CD4-positive, alpha-beta T cell treated with Interleukin-21 for 1 hour (primary cell): ENCODE measurements around the gene TBL1XR1.
"Not testable (repeated sequence)": the region's sequence is repeated elsewhere in the genome, so short reads cannot be mapped to it uniquely, and the experiment has no call there.

Experiments used
- DNase-seq: peaks from one replicate; pipeline ENCODE4 v3.0.0-alpha.2; 2020

TBL1XR1 gene

DNA sequence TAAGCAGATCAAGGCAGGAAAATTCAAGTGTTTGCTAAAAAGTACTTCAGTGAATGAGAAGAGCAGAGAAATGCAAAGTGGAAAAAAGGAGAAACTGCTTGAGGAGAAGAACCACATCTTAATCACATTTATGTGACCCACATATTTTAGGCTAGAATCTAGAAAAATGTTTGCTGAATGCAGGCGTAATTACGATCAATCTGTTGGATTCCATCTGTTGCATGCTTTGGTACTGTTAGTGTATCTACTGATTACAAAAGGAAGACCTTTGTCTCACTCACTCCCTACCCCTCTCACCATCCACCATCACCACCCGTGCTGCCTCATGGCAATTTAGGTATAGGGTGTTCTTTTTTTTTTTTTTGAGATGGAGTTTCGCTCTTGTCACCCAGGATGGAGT, 9.7 kb upstream of the TBL1XR1 start:
- DNase-seq, result no peak

GRCh38 chr3:177203689-177204395, 6.6 kb upstream of the TBL1XR1 start:
- DNase-seq, result no peak

GRCh38 chr3:177203016-177203415, 5.7 kb upstream of the TBL1XR1 start:
- DNase-seq, result not testable (repeated sequence)

DNA sequence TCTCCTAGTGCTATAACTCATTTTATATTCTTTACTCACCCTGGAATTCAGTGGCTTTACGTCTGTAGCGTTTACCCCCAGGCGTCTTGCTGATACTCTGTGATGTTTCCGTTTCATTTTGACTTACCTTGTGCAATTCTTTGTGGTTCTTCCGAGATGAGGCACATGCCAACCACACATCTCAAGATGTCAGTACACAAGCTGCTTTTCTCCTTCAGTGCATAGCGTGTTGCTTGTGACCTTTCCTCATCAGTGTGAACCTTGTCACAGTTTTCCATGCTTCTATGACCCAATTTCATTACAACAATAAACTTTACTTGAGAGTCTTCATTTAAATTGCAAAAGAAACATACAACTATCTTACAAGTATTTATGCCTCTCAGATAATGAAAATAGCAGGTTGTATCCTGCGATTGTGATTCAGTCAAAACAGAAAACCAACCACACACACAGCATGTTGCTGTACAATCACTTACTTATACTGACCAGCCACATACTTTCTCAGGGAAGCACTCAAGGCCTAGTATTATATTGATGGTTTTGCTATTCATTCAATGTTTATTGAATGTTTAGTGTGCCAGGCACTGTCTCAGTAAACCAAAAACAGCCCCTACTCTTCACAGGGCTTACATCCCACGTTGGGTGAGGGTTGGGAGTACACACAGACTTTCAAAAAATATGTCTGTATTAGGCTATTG, 4.6 kb upstream of the TBL1XR1 start:
- DNase-seq, result peak; percentile 81

DNA sequence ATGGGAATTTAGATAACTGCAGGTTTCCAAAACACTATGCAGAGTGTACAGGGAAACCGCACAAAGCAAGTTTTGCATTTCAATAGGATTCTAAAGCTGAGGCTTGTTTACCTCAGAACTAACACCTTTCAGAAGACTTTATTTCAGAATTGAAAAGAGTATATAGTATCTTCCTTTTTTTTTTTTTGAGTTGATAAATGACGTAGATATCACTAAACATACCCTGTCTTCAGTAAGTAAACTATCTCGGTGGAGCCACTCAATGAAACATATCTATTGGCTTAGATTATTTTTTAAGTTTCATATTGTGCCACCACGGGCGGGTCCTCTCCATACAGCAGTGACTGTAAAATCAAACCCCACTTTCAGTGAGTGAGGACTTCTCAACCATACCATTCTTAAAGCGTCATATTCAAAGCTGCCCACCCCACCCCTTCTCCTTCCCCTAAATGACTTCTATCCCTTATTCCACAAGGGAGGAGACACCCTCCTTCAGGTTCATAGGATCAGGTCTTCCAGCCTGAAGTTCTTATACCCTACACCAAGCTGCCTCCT, 2.0 kb upstream of the TBL1XR1 start:
- DNase-seq, result peak; percentile 44

DNA sequence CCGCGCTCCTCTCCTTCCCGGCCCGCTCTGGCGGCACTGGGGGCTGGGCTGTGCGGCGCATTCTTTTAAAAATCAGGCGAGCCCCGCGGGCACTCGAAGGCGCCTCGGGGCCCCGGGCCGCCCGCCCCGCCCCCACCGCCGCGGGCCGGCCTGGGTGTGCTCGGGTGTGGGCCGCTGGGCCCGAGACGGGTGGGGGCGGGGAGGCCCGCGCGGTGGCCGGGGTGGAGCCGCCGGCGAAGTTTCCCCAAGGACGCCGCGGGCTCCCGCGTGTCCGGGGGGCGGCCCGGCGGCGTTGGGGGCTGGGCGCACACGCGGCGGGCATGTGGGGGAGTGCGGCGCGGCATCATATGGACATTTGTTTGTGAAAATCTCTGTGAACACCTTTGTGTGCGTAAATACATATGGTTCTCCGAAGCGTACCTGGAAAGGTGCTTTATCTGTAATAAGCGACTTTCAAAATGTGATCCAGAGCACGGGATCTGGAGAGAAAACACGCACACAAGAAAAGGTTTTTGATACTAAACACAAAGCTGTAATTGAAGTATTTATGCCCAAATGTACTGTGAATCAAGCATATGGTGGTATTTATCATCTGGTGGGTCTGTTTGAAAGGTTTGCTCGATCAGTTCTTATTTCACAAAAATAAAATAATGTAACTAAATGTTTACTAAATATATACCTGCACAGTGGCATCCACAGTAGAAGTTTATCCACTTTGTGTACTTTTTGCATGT, 612 bp upstream of the TBL1XR1 start:
- no peak for DNase-seq

GRCh38 chr3:177196456-177197040, 734 bp downstream of the TBL1XR1 start:
- DNase-seq, result peak; percentile 57

DNA sequence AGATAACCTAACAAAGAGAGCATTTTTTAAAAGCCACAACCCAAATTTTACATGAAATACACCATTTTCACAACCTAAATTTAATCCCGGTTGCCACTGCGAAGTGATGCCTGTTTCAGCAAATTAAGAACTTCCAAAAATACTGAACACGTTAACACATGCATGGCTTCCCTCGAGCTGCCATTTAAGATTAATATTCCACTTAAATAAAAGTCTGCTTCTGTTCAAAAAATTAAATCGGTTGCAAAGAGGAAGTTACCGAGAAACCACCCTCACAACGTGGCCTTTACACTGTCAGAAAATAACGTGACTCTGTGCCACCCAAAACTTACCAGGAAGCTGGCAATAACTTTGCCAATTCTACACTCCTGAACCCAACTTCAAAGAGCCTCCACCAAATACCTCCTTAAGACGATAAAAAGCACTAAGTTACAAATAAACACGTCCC, 1.2 kb downstream of the TBL1XR1 start:
- DNase-seq, result peak; percentile 65

DNA sequence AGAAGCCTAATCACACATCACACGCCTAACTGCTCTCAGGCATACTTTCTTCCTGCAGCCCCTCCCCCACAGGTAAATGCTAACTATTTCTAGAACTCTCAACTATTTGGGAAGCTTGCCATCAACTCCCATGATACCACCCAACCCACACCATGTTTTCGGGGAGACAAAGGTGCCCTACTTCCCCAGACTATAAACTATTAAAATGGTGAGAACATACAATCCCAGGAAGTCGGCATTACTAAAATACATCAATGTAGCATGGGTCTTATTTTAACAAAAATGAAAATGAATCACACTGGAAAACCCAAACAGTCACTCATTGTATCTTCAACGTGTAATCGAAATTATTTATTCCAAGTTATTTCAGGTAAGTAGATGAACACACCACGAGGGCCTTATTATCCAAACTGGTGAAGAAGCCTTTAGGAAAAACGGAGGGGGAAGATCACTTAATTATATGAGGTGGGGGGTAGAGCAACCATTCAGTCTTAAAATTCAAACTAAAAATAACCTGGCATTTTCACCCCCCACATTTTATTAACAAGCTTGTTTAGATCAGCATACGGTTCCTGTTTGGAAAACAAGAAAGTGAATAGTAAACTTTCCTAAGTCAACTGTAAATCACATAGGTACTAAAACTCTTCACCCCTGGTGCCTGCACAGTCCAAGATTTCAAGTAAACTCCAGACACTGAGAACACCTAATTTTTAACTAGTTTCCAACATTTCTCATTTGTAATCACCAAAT, 1.9 kb downstream of the TBL1XR1 start:
- DNase-seq, result peak; percentile 31

DNA sequence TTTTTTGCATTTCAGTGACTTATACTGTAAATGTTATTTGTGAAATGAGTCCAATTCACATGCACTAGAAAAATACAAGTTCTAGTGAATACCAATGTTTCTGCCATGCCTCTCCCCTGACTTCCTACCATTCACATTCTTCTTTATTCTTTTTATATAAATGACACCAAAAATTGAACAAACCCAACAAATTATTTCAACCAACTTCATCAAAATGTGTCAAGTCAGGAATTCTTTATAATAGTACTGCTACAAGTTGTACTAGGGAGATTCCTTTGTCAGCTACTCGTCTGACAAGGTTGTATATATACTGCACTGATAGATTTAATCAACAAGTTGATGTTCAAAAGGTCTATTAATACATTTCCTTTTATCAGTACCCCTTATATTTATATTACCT, 3.0 kb downstream of the TBL1XR1 start:
- no peak for DNase-seq

DNA sequence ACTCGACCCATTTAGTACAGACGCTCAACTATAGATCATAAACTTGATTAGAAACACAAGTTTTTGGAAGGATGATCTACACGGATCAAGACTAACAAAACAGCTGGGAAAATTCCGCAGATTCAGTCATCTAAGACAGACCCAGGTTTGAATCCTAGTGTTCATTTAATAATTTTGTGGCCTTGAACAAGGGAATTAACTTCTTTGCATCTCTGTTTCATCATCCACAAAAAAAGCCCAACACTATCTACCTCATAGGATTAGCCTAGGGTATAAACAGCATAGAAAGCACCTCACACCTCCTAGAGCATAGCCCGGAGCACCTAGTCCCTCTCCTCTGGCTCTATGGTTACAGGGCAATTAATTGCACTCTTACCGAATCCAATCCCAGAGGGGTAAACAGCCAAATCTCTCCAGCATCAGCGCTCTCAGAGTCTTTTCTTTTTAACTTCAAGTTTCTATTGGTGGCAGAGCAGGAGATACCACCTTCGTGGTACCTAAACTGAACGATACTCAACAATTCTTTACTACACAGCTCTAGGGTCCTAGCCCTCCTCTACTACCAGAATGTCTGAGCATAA, 3.5 kb downstream of the TBL1XR1 start:
- DNase-seq, result no peak

DNA sequence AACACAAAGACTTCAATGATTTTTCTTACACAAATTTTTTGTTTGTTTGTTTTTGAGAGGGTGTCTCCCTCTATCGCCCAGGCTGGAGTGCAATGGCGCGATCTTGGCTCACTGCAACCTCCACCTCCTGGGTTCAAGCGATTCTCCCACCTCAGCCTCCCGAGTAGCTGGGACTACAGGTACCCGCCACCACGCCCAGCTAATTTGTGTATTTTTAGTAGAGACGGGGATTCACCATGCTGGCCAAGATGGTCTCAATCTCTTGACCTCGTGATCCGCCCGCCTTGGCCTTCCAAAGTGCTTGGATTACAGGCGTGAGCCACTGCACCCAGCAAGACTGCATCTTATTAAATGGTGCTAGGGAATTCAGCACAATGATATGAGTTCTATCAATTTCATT, 4.0 kb downstream of the TBL1XR1 start:
- DNase-seq, result not testable (repeated sequence)

DNA sequence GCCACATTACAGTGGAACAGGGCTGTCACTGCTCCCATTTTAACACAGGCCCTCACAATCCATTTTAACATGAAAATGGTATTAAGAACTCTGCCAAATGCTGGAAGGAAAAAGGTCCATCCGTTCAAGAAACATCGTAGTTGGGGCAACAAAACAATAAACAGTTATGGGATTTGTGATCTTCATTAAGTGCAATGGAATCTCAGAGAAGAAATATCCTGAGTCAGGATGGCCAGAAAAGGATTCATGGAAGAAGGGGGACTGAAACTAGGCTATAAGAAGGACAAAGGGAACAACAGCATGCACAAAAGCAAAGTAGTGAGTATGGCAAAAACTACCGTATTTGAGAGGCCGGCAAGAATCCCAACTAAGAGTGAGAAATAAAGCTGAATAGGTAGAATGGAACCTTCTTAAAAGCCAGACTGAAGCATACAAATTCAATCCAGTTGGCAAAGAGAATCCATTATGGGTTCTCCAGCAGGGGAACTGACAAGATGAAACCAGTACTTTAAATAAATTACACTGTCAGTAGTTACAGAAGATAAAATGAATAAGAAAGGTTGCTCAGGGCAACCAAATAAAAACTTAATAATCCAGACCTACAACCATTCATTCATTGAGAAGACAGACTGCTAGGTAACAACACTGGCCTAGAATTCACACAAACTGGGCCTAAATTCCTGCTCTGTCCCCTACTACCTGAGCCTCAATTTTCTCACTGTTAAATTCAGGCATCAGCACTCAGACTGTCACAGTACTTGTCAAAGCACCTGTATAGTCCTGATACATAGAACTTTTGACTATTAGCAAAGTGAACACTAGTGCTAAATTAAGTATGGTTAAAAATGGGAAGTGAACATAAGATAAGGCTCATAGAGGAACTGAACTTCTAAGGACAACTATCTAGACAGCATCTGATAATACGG, 6.3 kb downstream of the TBL1XR1 start:
- no peak for DNase-seq

DNA sequence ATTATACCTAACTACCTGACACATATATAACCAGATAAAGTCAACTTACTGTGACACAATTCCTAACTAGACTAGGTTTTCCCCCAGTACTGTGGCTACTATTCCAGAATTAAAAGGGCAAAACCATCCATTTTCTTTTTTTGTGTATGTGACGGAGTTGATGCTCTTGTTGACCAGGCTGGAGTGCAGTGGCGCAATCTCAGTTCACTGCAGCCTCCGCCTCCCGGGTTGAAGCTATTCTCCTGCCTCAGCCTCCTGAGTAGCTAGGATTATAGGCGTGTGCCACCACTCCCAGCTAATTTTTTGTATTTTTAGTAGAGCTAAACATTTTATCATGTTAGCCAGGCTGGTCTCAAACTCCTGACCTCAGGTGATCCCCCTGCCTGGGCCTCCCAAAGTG, 7.1 kb downstream of the TBL1XR1 start:
- DNase-seq, result not testable (repeated sequence)

DNA sequence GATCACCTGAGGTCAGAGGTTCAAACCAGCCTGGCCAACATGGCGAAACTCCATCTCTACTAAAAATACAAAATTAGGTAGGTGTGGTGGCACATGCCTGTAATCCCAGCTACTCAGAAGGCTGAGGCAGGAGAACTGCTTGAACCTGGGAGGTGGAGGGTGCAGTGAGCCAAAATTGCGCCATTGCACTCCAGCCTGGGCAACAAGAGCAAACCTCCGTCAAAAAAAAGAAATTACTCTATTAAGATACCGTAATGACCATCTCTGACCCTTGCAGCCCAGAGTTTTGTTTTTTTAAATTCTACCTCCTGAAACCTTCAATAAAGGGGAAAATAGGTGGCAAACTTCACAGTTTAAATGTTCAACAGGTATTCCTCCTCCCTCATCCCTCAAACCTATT, 9.0 kb downstream of the TBL1XR1 start:
- not testable (repeated sequence) for DNase-seq

- DNase-seq, result no peak
Measured at GRCh38 chr3:177186306-177186705, 11.0 kb downstream of the TBL1XR1 start.

DNA sequence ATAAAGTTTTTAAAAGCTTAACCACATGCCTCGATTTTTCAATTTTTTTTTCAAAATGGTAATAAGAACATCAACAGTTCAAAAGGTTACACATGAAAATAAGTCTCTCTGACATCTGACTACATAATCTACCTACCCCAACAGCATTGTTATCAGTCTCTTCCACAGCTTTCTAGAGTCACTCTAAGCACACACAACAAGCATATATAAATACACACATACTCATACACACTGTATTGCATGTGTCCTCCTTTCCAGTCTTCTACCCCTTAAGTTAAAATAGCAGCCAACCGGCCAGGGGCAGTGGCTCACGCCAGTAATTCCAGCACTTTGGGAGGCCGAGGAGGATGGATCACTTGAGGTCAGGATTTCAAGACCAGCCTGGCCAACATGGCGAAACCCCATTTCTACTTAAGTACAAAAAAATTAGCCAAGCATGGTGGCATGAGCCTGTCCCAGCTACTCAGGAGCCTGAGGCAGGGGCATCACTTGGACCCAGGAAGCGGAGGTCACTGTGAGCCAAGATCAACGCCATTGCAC, 12.2 kb downstream of the TBL1XR1 start:
- DNase-seq, result no peak

DNA sequence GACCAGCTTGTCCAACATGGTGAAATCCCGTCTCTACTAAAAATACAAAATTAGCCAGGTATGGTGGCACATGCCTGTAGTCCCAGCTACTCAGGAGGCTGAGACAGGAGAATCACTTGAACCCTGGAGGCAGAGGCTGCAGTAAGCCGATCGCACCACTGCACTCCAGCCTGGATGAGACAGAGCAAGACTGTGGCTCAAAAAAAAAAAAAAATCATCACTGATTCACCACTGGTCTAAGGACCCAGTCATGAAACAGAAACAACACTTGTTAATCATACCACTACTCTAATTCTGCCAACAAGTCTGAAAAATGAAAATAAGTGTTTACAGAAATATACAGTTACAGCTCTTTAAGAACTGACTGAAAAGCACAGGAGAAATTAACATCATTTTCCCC, 12.7 kb downstream of the TBL1XR1 start:
- DNase-seq, result not testable (repeated sequence)

DNA sequence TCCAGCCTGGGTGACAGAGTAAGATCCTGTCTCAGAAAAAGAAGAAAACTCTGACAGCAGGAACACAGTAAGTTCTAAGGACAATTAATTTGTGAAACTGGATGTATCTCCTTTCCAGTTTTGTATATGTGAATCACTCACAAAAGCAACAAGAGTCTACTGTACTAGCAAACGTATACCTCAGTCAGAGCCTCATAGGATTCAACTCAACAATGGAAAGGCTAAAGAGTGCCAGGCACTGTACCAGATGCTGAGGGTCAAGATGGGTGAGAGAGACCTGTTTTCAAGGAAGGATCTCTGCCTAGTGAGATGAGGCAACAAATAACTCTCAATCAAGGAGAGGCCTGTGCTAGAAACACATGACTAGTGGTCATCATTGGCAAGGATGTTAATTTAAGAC, 14.9 kb downstream of the TBL1XR1 start:
- no peak for DNase-seq

GRCh38 chr3:177181418-177181817, 15.9 kb downstream of the TBL1XR1 start:
- DNase-seq, result no peak

- no peak for DNase-seq
Measured at GRCh38 chr3:177180506-177180905, 16.8 kb downstream of the TBL1XR1 start.
